GM18873 (cell line): ENCODE results near the gene SEC61G.
A peak's percentile ranks its signal among the peaks of the same experiment; 100 is the strongest.

Source experiments
- ATAC-seq: cut with Tn5 transposase; IDR thresholded peaks from one replicate; pipeline ENCODE4 v1.9.1; 2021; ENCODE audit warnings: mild to moderate bottlenecking, moderate library complexity, moderate number of reproducible peaks; ENCODE audit not compliant: unreplicated experiment, low FRiP score

Gene SEC61G

GRCh38 chr7:54758702-54759592 is at the start of gene SEC61G:
Gene SEC61G (minus strand): TSS chr7:54759211. CDS start chr7:54757588, 1,623 bp downstream.
- ATAC-seq: peak; percentile 97

GRCh38 chr7:54802841-54803240 is 43.8 kb upstream of the SEC61G start:
- peak; percentile 82 for ATAC-seq

GRCh38 chr7:54802114-54802513 is 43.1 kb upstream of the SEC61G start:
- ATAC-seq: no peak

DNA sequence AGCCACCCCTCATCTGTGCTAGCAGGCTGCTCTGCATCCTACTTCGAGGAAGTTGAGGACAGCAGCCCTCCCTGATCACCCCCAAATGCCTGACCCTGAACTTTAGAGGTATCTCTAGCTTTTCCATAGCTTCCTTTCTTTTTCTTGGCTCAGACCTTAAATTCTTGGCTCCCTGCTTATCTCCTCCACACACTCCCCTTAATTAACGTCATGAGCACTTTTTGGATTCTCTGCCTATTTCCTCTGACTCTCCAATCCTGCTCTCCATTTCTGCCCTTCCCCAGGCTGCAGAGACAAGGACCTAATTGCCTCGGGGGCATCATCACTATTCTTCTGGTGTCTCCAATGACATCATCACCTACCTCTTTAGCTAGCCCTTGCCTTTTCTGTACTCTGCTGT is 40.8 kb upstream of the SEC61G start:
- no peak for ATAC-seq

DNA sequence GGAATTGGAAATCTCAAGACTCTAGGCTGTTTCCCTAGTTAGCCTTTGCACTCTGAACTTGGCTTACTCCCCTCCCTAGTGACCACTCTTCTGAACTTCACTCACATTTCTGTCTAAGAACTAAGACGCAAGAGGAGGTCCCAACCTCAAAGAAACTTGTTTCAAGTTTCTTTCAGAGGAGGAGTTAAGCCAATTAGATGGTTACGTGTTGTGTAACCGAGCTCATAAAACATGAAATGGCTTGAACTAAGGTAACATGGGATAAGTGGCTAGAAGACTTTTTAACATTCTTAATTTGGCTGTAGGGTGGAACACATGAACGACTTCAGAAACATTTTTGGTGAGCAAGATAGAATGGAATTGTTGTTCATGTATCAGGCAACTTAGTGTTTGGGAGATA is 39.5 kb upstream of the SEC61G start:
- no peak for ATAC-seq

DNA sequence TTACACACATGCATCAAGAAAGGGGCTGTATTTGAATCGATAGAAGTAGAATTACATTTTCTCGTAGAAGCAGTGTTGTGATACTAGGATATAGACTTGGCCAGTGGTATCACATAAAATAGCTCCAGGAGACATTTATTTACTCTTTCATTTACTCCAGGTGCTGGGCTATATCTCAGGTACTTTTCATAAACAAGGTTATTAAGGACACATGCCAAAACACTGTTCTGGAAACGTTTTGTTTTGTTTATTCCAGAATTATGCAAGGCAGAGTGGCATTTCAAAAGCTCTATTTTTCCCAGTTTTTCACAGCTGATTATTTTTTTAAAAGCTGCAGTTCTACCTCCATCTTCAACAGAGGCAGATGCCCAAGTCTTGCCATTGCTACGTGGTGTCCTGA is 37.8 kb upstream of the SEC61G start:
- no peak for ATAC-seq

DNA sequence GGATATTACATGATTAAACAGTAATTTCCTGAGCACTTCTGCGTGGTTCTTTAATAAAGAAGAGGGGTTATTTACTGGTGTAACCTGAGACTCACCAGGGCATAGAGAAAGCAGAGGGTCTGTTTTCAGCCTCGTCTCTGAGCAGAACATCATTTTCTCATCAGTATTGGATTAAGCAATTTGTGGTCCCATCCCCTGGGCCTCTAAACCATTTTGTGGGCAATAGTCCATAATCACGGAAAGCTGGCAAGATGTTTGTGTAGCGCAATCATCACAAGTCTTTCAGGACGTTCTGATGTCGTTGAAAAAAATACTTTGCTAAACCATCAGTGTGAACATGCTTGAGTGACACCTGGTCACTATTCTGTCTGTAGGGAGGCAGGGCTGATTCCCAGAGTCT is 37.1 kb upstream of the SEC61G start:
- no peak for ATAC-seq

DNA sequence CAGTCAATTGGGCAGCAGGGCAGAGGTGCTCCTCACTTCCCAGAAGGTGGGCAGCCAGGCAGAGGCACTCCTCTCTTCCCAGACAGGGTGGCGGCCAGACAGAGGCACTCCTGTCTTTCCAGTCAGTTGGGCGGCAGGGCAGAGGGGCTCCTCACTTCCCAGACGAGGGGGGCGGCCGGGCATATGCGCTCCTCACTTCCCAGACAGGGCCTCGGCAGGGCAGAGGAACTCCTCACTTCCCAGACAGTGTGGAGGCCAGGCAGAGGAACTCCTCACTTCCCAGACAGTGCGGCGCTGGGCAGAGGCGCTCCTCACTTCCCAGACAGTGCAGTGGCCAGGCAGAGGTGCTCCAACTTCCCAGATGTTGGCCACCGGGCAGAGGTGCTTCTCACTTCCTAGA is 33.4 kb upstream of the SEC61G start:
- ATAC-seq: no peak

DNA sequence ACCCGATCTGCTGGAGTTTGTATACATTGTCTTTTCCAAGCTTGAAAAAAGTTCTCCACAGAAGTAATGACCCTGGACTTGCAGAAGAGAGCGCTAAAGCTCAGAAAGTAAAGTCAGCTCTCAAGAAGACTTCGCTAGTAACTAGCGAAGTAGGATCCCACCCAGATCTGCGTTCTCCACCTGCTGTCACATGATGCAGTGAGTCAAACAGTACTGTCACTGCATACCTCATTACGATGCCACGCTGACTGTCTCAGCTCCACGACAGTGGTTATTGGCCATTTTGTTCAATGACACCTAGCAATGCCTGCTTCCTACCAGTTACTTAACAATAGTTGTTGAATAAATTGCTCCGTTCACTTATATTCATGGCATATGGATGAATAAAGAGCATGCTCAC is 29.7 kb upstream of the SEC61G start:
- peak; percentile 78 for ATAC-seq

GRCh38 chr7:54785261-54785660 is 26.2 kb upstream of the SEC61G start:
- ATAC-seq: no peak

GRCh38 chr7:54783952-54784351 is 24.9 kb upstream of the SEC61G start:
- no peak for ATAC-seq

GRCh38 chr7:54782829-54783228 is 23.8 kb upstream of the SEC61G start:
- no peak for ATAC-seq

GRCh38 chr7:54782314-54782713 is 23.3 kb upstream of the SEC61G start:
- no peak for ATAC-seq

- no peak for ATAC-seq
These were observed 22.3 kb upstream of the SEC61G start for GRCh38 chr7:54781134-54781920.

DNA sequence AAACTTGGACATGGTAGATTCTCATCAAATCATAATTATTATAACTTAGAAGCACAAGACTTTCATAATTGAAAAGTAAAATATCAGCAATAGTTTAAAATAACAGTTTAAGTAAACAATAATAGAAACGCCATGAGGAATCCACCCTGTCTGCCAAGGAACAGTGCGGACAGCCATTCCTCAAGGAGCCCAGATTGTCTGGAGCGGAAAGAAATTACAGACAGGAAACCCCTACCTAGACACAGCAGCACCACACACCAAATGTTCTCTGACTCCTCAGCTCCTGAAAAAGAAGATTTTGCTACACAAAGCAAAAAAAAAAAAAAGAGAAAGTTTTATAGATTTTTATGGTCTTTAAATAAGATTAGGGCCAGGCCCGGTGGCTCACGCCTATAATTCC is 21.5 kb upstream of the SEC61G start:
- ATAC-seq: no peak

DNA sequence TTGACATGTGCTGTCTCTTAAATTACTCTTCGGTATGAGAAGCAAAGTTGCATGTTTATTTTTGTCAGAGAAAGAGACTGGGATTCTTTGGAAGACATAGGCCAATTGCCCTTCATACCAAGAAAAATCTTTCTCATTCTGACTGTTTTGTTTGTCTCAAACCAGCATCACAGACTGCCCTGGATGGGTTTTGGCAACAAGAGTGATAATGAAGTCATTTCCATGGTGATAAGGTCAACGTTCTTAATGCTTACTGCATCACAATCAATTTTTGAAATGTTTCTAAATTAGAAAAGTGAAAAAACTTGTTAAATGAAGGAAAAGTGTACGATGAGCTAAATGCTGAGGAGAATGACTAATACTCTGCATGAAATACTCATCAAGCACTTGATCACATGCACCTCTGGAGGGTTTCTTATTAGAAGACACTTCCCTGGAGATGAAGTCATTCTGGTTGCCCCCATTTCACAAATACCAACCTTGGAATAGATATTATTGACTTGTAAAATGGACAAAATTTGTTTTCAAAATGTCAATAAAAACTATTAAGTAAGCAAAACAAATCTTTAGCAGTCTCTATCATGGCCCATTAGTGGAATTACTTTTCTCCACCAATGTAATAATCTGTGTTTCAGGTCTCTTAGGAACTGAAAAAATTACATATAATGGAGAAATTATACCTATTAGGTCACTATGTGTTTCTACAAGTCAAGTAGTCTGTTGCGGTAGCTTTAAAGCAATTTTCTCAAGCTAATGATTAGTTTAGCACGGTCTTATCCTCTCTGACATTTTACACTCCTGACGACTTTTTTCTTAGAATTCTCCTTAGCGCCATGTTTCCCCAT is 19.9 kb upstream of the SEC61G start:
- no peak for ATAC-seq

- no peak for ATAC-seq
These were observed 19.2 kb upstream of the SEC61G start for GRCh38 chr7:54778166-54778565.

DNA sequence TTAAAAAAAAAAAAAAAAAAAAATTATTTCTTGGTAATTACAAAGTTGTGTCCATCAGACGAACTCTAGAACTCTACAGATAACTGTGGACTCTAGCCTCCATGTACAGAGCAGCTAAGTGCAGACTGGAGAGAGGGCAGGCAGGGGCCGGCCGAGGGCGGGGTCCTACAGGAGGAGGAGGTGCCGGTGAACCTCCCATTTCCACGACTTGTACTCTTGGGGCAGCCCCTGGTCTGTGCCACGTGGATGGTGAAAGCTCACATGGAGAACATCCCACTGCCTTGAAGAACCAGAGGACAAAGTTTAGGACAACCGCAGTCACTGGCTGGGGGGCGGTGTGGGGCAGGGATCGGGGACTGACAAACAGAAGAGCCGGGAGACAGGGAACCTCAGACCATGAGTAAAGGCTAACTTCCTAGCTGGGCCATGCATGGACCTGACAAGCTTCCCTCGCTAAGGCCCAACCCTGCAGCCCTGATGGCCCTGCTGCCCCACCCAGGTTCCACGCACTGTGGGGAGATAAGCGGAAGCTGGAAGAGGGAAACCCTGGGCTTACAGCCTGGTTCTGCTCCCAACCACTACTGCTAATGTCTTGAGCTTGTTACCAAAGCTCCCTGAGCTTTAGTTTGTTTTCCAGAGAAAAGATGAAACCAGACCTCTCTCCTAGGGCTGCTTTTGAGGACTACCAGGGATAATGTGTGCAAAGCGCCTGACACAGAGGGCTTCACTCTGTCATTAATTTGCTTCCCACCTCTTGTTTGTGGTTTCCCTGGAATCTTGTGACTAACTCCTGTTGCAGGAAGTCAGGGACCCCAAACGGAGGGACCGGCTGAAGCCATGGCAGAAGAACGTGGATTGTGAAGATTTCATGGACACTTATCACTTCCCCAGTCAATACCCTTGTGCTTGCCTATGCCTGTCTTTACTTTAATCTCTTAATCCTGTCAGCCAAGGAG is 16.1 kb upstream of the SEC61G start:
- ATAC-seq: no peak
